CD4-positive, alpha-beta T cell treated with Interferon alpha-2 for 1 hour (primary cell): ENCODE data around the gene CACNA1D.

Experiments
- DNase-seq, 2 donors: peaks; one replicate each; pipeline ENCODE4 v3.0.0-alpha.2; 2020 to 2022

Gene CACNA1D

GRCh38 chr3:53581671-53582070 lies 87.3 kb downstream of the CACNA1D start:
- DNase-seq, result no peak

- DNase-seq, result no peak
These were observed 88.8 kb downstream of the CACNA1D start for GRCh38 chr3:53583161-53583690.

DNA sequence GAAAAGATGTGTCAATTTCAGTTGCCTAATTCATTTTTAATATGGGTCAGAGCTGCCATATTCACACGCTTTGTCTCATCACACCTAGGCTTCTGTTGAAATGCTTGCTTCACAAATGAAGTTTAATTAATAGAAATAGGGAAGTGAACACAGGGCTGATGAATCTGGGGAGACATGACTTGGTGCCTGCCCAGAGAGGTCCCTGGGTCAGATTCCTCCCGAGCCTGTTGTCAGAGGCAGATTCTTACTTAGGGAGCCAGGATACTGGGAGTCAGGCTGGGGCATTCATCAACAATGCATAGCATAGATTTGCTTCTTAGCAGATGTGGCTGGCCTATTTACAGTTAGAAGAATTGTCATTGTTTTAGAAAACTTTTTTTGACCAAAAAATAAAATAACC lies 90.6 kb downstream of the CACNA1D start:
- DNase-seq, result no peak

- no peak for DNase-seq
These were observed 91.2 kb downstream of the CACNA1D start for GRCh38 chr3:53585627-53586026.

DNA sequence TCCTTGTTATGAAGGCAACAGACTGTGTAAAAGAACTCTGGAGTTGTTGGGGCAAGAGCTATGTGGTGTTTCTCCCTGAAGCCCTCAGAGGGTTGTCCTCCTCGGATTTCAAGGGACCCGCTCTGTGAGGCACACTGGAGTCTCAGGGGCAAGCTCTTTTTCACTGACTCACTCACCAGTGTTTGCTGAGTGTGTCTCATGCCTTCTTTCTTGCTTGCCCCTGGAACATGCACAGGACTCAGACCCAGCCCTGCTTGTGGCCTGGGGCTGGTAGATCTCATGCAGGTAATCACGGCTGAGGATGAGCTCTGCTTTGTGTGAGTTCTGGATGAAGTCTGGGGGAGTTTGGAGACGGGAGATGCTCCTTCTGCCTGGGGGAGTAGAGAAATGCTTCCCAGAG lies 93.7 kb downstream of the CACNA1D start:
- no peak for DNase-seq

- DNase-seq, result no peak
These were observed 94.8 kb downstream of the CACNA1D start for GRCh38 chr3:53589201-53589600.

DNA sequence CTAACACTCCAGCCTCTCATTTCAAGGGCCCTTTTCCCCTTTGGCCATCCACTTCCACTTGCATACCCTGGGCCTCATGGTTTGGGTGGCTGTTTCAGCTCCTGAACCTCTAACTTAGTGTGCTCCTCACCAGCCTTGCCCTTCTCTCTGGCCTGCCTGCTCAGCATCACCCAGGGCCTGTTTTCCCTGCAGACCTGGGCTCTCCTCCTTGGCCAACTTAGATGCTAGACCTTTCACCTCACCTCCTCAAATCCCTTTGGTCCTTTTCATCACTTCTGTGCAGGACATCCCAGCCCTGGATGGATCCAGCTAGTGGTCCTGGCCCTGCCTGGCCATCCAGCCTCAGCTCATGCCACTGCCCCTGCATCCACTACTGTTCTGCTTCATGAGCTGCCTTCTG lies 95.4 kb downstream of the CACNA1D start:
- no peak for DNase-seq

DNA sequence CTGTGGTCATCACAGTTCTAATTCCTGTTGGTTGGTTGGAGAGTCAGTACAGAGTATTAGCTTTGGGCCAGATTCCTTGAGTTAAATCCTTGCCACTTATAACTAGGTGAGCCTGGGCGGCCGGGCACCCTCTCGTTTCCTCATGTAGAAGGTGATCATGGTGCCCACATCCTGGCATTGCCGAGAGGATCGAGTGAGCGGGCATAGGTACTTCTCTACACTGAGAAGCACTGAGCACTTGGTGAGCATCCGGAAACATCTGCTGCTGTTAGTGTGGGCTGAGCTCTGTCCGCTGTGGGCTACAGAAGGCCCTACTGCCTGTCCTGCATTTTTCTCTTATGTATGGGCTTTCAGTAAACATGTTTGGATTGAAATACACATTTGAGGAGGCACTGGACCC lies 96.2 kb downstream of the CACNA1D start:
- no peak for DNase-seq

GRCh38 chr3:53591646-53592045 lies 97.2 kb downstream of the CACNA1D start:
- no peak for DNase-seq

DNA sequence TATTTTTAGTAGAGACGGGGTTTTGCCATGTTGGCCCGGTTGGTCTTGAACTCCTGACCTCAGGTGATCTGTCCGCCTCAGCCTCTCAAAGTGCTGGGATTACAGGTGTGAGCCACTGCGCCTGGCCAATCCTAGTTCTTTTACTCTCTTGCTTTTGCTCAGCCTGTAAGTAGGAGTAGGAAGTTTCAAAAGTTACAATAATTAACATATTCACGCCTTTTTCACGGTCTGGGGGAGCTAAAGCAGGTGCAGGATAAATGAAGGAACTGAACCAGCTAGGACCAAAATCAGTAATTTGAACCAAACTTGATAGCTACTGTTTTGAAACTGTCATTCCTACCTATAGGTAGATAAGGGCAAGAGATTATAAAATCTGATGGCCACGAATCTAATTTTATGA lies 98.5 kb downstream of the CACNA1D start:
- DNase-seq, result no peak

- DNase-seq, result no peak
These were observed 99.2 kb downstream of the CACNA1D start for GRCh38 chr3:53593611-53594010.

DNA sequence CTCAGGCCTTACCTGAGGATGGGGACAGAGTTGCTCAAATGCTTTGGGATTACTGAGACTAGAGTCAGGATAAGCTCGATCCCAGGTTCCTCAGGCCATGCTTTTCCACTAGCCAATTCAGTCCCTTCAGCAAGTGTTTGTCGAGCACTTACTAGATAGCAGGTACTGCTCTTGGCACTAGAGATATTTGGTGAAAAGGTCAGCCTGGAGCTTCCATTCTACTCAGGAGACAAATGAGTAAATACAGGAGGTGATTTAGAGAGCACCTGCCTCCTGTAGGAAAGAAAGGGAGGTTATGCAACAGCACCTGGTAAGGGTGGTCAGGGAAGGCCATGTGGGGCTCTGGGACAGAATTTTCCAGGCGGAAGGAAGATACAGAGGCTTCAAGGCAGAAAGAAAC lies 99.9 kb downstream of the CACNA1D start:
- DNase-seq, result no peak

DNA sequence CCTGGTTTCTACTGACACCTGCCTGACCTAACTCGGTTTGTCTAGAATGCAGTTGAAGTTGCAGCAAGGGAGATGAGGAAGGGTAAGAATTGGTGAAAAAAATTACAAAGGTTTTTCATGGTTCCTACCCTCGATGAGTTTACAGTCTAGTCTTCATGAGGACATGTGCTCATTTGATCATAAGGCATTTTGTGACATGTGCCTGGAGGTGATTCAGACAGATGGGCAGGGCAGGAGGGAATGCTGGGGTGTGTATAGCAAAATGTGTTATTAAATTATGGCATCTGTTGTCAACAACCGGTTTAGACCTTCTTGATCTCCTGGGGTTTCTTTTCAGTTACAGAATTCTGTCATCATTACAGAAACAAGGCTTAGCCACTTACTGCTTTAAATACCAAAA lies 101.2 kb downstream of the CACNA1D start:
- no peak for DNase-seq

DNA sequence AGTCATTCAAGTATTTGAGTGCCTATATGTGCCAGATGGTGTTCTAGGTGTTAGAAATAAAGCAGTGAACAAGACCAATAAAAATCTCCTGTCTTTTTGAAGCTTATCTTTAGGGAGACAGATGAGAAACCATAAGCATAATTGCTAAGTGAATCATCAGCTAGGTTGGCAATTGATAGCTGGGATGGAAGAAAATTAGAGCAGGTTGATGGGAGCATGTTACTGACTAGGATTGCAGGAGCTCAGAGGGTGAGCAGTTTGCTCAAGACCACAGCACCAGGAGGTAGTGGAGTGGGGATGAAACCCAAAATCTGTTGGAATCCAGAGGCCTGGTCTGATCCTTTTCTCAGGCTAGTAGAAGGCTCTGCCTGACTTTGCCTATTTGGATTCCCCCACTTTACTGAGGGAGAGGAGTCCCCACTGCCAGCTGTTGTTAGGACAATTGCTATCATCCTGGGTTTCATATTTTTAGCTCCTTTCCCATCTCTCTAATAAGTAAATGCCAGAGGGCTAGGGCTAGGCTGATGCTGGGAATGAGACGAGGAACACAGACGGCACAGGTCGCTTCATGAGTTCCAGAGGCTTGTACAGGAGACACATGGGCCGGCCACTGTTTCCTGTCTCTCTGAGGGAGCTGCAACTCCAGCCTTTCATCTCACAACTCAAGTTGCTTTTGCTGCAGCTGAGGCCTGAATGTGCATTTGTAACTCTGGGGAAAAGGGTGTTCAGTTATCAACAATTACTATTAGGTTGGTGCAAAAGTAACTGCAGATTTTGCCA lies 102.9 kb downstream of the CACNA1D start:
- no peak for DNase-seq

GRCh38 chr3:53599771-53600170 lies 105.4 kb downstream of the CACNA1D start:
- DNase-seq, result no peak

GRCh38 chr3:53602866-53603265 lies 108.5 kb downstream of the CACNA1D start:
- DNase-seq, result no peak

DNA sequence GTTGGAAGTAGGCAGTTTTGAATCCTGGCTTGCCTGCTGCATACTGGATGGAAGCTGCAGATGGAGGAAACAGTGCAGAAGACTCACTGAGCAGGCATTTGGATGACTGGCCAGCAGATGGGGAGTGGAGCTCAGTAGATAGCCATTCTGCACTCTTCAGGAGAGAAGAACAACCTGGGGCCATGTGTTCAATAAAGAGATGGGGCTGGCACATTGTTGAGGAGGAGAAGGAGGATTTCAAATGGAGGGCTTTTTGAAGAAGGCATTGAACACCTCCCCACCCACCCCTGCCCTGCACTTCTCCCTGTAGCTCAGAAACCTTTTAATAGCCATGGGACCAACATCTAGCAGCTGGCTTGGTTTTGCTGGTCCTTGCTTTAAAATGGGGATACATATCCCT lies 109.8 kb downstream of the CACNA1D start:
- no peak for DNase-seq

- no peak for DNase-seq
These were observed 112.4 kb downstream of the CACNA1D start for GRCh38 chr3:53606793-53607192.

- no peak for DNase-seq
These were observed 118.1 kb downstream of the CACNA1D start for GRCh38 chr3:53612508-53612907.

GRCh38 chr3:53613125-53613524 lies 118.7 kb downstream of the CACNA1D start:
- peak in 1 of 2 donors; percentile 4 for DNase-seq

DNA sequence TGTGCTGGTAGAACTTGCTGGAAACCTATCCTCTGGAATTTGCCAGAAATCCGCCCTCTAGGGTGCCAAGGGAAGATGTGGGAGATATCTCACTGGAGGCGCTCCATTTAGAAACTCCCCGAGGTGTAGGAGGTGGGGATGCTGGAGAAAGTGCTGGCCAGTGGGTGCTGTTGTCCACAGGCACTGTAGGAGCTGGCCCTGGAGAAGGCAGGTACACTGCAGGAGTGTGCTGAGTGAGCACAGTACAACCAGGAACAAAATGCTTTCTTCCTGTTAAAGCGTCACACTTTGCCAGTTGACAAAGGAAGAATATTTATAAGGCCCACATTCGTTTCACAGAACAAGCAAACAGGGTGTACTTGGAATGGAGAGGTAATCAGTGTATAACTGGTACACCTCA lies 119.9 kb downstream of the CACNA1D start:
- no peak for DNase-seq

GRCh38 chr3:53616321-53616720 lies 121.9 kb downstream of the CACNA1D start:
- DNase-seq, result no peak

GRCh38 chr3:53616971-53617892 lies 122.8 kb downstream of the CACNA1D start:
- no peak for DNase-seq
